ENCODE data around the gene UGT8. TPM values are rescaled to one million over a fixed set of nuclear protein-coding genes. Genes with fewer than 3 reads are reported as not detected.

UGT8 gene
- total RNA-seq, 2 experiments from 2014 or later, result 0.40 to 0.53 TPM

DNA sequence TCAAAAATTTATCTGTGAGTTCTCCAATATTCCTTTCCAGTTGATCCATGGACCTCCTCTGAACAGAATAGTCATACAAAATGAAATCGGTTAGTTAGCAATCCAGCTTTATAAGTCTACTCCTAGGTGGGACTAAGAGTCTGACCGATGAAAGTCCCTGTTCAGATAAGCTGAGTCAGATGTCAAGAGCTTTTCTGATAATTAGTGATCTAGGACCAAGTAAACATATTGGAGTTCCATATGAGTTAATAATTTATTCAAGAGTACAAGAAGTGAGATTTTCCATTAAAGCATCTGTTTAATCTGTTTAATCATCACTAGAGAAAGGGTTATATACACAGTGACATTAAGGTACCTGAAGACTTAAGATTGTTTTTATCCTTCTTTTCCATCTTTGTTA is 74.7 kb downstream of the UGT8 start:
- no peaks in the 10 kb centered on the region for H3K36me3 Mint-ChIP-seq
- H3K27me3 Mint-ChIP-seq, result peaks cover 2% of the 10 kb centered on the region
- POLR2A ChIA-PET, result no interaction called here
- no peaks in the 10 kb centered on the region for H3K4me1 Mint-ChIP-seq (ENCODE audit: low read depth)
- H3K27ac Mint-ChIP-seq, result no peak overlapping the region
- H3K9me3 Mint-ChIP-seq, result no peaks in the 10 kb centered on the region
- intact Hi-C loops (cut with micrococcal nuclease), result no loop called here
- no peak overlapping the region for H3K4me3 Mint-ChIP-seq
- DNase-seq, result no peak
- CTCF ChIA-PET, result no interaction called here

DNA sequence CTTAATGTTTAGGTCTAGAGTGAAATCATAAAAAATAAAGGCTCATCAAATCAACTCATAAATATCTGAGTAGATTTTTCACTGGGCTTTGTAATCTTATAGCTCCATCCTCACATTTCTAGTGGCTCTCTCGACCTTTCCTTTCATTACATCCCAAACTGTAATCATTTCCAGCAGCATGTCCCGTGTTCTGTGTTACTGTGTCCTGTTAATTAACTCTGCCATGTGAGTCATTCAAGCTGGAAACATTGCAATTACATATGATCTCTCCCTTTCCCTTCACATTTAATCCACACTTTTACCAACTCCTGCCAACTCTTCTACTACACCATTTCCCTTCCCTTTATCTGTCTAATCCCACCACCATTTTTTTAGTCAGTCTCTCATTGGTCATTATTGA is 75.5 kb downstream of the UGT8 start:
- H3K27me3 Mint-ChIP-seq, result peaks cover 2% of the 10 kb centered on the region
- intact Hi-C loops (cut with micrococcal nuclease), result no loop called here
- H3K36me3 Mint-ChIP-seq, result no peaks in the 10 kb centered on the region
- ChIA-PET CTCF (no interaction called here), POLR2A (no interaction called here)
- H3K27ac Mint-ChIP-seq, result no peak overlapping the region
- no peaks in the 10 kb centered on the region for H3K9me3 Mint-ChIP-seq
- H3K4me1 Mint-ChIP-seq (ENCODE audit: low read depth), result no peaks in the 10 kb centered on the region
- no peak for DNase-seq
- no peak overlapping the region for H3K4me3 Mint-ChIP-seq

DNA sequence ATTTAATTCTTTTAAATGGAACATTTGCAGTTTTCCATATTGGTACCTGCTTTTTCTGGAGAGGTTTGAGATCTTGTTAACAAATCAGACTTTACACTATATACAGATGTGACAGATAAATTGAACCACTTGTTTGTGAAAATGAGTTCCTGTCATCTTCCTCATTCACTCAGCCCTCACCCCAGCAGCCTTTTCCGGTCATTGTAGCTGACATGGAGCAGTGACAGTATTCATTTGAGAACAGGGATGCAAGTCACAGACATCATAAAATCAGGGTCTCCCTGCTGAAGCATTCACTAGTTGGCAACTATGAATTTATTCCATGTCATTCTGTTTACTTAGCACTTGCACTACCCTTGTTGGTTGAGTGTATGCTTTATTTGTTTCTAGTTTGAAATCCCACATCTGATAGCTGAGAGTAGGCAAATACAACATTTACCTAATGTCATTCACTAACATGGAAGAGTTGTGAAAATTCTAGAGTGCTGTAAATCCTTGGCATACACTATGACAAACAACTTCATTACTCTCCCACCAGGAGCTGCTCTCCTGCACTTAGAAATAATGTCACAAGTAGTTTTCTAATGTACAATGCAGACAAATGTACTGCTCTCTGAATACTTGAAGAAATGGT is 78.9 kb downstream of the UGT8 start:
- ChIA-PET POLR2A (no interaction called here), CTCF (no interaction called here)
- Mint-ChIP-seq H3K27ac (no peak overlapping the region), H3K36me3 (no peaks in the 10 kb centered on the region), H3K4me1 (ENCODE audit: low read depth) (no peaks in the 10 kb centered on the region), H3K27me3 (peaks cover 5% of the 10 kb centered on the region), H3K4me3 (no peak overlapping the region), H3K9me3 (no peaks in the 10 kb centered on the region)
- intact Hi-C loops (cut with micrococcal nuclease), result no loop called here
- no peak for DNase-seq

DNA sequence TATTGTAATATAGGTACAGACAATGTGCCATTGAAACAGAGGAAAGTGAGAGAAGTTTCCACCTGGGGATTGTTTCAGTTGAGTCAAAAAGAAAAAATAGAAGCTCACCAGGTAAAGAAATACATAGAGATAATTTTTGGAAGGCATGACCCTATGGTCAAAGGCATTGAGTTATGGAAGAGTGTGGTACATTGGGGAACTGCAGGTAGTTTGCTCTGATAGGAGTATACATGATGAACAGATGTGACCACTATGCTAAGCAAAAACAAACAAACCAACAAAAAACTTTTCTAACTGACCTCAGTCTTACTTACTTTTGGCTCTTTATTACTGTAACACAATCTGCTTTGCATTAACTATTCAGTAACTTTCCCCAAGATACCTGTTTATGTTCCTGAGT is 85.9 kb downstream of the UGT8 start:
- ChIA-PET CTCF (no interaction called here), POLR2A (no interaction called here)
- intact Hi-C loops (cut with micrococcal nuclease), result no loop called here
- Mint-ChIP-seq H3K27me3 (peaks cover 12% of the 10 kb centered on the region), H3K4me1 (ENCODE audit: low read depth) (no peaks in the 10 kb centered on the region), H3K27ac (no peak overlapping the region), H3K9me3 (no peaks in the 10 kb centered on the region), H3K36me3 (no peaks in the 10 kb centered on the region), H3K4me3 (no peak overlapping the region)
- DNase-seq, result no peak

DNA sequence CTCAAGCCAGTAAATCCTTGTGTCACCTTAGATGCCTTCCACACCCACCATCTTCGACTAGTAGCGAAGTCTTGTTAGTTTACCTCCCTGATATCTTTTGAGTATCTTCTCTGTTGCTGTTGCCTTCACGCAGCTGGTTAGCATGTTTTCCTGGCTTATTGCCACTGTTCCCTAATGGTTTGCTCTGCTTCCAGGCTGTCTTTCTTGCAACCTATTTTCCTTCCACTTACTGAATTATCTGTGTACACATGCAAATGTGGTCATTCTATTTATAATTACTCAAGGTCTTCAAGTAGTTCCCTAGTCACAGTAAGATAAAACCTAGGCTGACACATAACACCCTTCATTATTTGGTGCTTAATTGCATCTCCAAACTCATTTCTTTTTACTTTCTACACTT is 89.5 kb downstream of the UGT8 start:
- peaks cover 7% of the 10 kb centered on the region for H3K27me3 Mint-ChIP-seq
- no peaks in the 10 kb centered on the region for H3K4me1 Mint-ChIP-seq (ENCODE audit: low read depth)
- no peaks in the 10 kb centered on the region for H3K36me3 Mint-ChIP-seq
- ChIA-PET CTCF (no interaction called here), POLR2A (no interaction called here)
- intact Hi-C loops (cut with micrococcal nuclease), result no loop called here
- H3K27ac Mint-ChIP-seq, result no peak overlapping the region
- no peak overlapping the region for H3K4me3 Mint-ChIP-seq
- no peaks in the 10 kb centered on the region for H3K9me3 Mint-ChIP-seq
- DNase-seq, result no peak

DNA sequence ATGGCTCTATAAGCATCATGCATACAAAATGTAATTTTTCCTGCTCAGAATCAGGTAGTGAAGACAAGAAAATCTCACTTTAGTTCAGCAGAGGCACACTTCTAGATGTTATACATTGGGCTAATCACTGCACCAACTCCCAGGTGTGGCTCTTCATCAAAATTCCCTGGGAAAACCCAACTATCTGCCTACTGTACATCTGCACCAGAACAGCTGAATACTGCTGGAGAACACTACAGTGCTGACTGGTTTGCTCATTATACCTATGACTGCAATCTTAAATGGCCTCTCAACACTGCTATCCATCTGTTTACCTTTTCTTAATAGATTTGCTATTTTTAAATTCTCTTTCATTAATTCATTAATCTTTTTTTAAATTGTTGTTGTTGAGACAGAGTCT is 92.0 kb downstream of the UGT8 start:
- POLR2A ChIA-PET, result no interaction called here
- intact Hi-C loops (cut with micrococcal nuclease), result no loop called here
- H3K27ac Mint-ChIP-seq, result no peak overlapping the region
- H3K4me3 Mint-ChIP-seq, result no peak overlapping the region
- DNase-seq, result no peak
- no peaks in the 10 kb centered on the region for H3K36me3 Mint-ChIP-seq
- no peaks in the 10 kb centered on the region for H3K9me3 Mint-ChIP-seq
- CTCF ChIA-PET, result interaction anchor here (0.6 kb wide), 1 partner anchor 1941 kb away, joined by 3 read pairs; no protein-coding TSS in a partner anchor
- H3K27me3 Mint-ChIP-seq, result peaks cover 4% of the 10 kb centered on the region
- H3K4me1 Mint-ChIP-seq (ENCODE audit: low read depth), result no peaks in the 10 kb centered on the region

DNA sequence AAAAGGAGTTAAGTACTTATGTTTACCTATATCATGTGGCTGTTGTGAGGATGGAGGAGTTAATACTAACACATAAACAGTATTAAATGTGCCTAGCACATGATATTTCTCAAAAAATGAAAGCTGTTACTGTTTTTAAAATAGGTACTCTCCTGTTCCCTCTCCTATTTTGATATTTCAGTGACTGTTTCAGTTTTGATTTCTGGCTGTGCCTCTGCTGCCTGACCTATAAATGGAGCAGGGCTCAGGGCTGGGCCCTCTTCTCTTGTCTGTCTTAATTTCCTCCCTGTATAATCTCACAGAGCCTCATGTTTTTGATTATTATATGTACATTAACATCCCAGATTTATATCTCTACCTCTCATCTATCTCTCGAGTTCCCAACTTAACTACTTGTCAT is 93.3 kb downstream of the UGT8 start:
- Mint-ChIP-seq H3K4me3 (no peak overlapping the region), H3K27ac (no peak overlapping the region), H3K27me3 (peaks cover 4% of the 10 kb centered on the region), H3K9me3 (no peaks in the 10 kb centered on the region), H3K4me1 (ENCODE audit: low read depth) (no peaks in the 10 kb centered on the region), H3K36me3 (no peaks in the 10 kb centered on the region)
- intact Hi-C loops (cut with micrococcal nuclease), result loop anchor here (2.0 kb wide), 1 partner anchor 1297 kb away; no protein-coding TSS in a partner anchor
- no peak for DNase-seq
- ChIA-PET POLR2A (no interaction called here), CTCF (no interaction called here)

DNA sequence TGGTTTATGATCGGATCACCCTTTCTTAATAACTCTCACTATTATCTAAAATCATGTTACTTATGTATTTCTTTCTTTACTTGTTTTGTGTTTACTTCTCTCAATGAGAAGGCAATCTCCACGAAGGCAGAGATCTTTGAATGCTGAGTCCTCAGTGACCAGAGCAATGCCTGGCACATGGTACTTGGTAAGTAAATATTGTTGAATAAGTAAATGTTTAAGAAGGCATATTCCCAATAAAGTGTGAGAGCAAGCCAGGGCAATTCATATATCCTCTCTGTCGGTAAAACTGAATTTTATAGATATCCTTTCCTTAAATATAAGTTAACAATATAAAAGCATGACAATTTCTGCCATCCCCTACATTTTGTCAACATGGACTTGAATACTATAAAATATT is 94.4 kb downstream of the UGT8 start:
- H3K4me1 Mint-ChIP-seq (ENCODE audit: low read depth), result no peaks in the 10 kb centered on the region
- ChIA-PET CTCF (no interaction called here), POLR2A (no interaction called here)
- H3K9me3 Mint-ChIP-seq, result no peaks in the 10 kb centered on the region
- peaks cover 3% of the 10 kb centered on the region for H3K27me3 Mint-ChIP-seq
- DNase-seq, result no peak
- intact Hi-C loops (cut with micrococcal nuclease), result loop anchor here (2.0 kb wide), 1 partner anchor 1298 kb away; no protein-coding TSS in a partner anchor
- H3K36me3 Mint-ChIP-seq, result no peaks in the 10 kb centered on the region
- H3K27ac Mint-ChIP-seq, result no peak overlapping the region
- no peak overlapping the region for H3K4me3 Mint-ChIP-seq

DNA sequence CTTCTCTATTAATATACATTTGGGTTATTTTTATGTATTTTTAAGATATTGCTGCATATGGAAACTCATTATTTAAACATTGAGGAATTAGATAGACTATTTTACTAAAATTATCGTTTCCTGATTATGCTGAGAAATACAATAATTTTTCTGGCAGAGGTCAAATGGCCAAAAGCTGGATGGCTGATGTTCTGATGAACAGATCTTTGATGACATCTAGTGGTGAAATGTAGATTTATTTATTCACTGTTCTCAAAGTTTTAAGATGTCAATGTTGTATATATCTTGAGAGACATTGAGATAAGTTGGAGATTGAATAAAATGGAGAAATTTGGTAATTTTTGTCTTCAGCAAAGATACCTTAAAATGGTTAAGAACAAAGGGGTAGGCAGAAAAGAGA is 96.2 kb downstream of the UGT8 start:
- Mint-ChIP-seq H3K27ac (no peak overlapping the region), H3K4me1 (ENCODE audit: low read depth) (no peaks in the 10 kb centered on the region), H3K9me3 (no peaks in the 10 kb centered on the region), H3K27me3 (peaks cover 3% of the 10 kb centered on the region), H3K36me3 (no peaks in the 10 kb centered on the region), H3K4me3 (no peak overlapping the region)
- DNase-seq, result no peak
- CTCF ChIA-PET, result interaction anchor here (0.5 to 1.0 kb wide), 4 partner anchors 14 to 307 kb away, joined by 3 read pairs; no protein-coding TSS in a partner anchor
- POLR2A ChIA-PET, result no interaction called here
- intact Hi-C loops (cut with micrococcal nuclease), result loop anchor here (1.0 kb wide), 1 partner anchor 308 kb away; no protein-coding TSS in a partner anchor

DNA sequence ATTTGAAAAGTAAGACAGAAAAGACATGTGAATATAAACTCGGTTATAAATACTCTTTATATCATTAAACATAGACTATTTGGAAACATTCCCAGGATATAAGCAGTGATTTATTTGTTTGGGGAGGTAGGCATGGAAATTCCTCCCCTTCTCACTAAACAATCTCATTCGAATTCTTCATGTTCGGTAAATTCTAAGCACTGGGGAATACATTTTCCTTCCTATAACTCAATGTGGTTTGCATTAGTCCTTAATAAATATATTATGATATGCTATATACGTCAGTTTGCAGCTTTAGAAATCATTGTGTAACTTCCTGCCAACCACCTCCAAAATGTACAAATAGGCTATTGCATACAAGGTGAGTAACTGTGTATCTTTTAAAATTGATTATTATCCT is 99.6 kb downstream of the UGT8 start:
- H3K36me3 Mint-ChIP-seq, result no peaks in the 10 kb centered on the region
- no peak overlapping the region for H3K27ac Mint-ChIP-seq
- peaks cover 3% of the 10 kb centered on the region for H3K27me3 Mint-ChIP-seq
- intact Hi-C loops (cut with micrococcal nuclease), result no loop called here
- no peak for DNase-seq
- H3K4me3 Mint-ChIP-seq, result no peak overlapping the region
- no peaks in the 10 kb centered on the region for H3K4me1 Mint-ChIP-seq (ENCODE audit: low read depth)
- no peaks in the 10 kb centered on the region for H3K9me3 Mint-ChIP-seq
- ChIA-PET POLR2A (no interaction called here), CTCF (no interaction called here)

DNA sequence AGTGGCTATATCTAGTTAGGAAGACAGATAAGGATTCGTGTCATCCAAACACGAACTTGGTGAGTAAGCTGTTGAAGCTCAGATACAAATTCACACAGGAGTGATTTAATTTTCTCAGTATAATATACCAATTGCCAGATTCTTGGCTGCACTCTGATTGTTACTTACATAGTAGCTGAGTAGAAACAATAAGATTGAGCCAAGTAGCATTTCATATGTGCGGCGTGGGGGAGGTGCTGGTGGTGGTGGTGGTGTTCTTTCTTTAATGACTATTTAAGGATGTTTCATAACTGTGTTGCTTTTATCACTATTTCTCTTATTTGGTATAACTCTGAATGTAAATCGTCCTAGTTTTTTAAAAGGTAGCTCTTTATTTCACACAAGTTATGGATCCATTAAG is 102.9 kb downstream of the UGT8 start:
- CTCF ChIA-PET, result no interaction called here
- no peak overlapping the region for H3K4me3 Mint-ChIP-seq

DNA sequence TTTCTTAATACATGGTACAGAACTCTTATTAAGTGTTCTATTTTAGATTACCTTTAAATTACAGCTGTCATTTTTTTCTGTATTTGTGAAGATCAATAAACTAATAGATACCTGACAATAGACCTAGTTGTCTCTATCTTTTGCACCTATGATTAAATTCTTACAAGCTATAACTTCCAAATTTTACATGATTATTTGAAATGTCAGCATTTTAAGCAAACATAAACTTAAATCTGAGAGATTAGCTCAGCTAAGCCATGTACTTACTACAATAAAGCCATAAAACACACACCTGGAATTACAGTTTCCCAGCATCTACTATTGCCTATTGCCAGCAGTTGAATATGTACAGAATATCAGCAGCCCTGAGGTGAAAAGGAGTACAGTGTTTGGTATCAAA is 118.8 kb downstream of the UGT8 start:
- Mint-ChIP-seq H3K27ac (no peak overlapping the region), H3K4me3 (no peak overlapping the region), H3K4me1 (ENCODE audit: low read depth) (no peaks in the 10 kb centered on the region), H3K36me3 (no peaks in the 10 kb centered on the region), H3K9me3 (no peaks in the 10 kb centered on the region), H3K27me3 (peaks cover 3% of the 10 kb centered on the region)
- no peak for DNase-seq
- intact Hi-C loops (cut with micrococcal nuclease), result no loop called here
- ChIA-PET POLR2A (no interaction called here), CTCF (interaction anchor here (1.8 kb wide), 1 partner anchor 91 kb away, joined by 5 read pairs; no protein-coding TSS in a partner anchor)

More for the DNA sequence above, 102.9 kb downstream of the UGT8 start:
- DNase-seq, result no peak
- POLR2A ChIA-PET, result no interaction called here
- no peaks in the 10 kb centered on the region for H3K9me3 Mint-ChIP-seq
- intact Hi-C loops (cut with micrococcal nuclease), result no loop called here
- no peaks in the 10 kb centered on the region for H3K4me1 Mint-ChIP-seq (ENCODE audit: low read depth)
- H3K36me3 Mint-ChIP-seq, result no peaks in the 10 kb centered on the region
- peaks cover 2% of the 10 kb centered on the region for H3K27me3 Mint-ChIP-seq
- H3K27ac Mint-ChIP-seq, result no peak overlapping the region

DNA sequence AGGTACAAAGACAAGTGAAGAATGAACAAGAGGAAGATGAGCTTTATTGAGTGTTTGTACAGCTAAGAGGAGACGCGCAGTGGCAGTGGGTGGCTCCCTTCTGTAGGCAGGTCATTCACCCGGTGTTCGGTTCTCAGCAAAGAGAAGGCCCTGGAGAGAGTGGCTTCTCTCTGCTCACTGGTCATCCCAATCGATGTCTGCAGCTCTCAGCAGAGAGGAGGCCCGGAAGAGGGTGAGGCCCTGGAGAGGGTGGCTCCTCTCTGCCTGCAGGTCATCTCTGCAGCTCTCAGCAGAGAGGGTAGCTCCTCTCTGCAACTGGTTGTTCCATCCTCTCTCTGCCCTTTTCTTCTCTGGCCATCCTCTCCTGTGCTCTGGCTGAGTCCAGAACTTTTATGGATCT is 126.5 kb downstream of the UGT8 start:
- Mint-ChIP-seq H3K36me3 (no peaks in the 10 kb centered on the region), H3K4me3 (no peak overlapping the region), H3K9me3 (no peaks in the 10 kb centered on the region), H3K27me3 (no peaks in the 10 kb centered on the region), H3K27ac (no peak overlapping the region), H3K4me1 (ENCODE audit: low read depth) (no peaks in the 10 kb centered on the region)
- CTCF ChIA-PET, result no interaction called here
- no peak for DNase-seq
- intact Hi-C loops (cut with micrococcal nuclease), result no loop called here
- POLR2A ChIA-PET, result no interaction called here

Data from activated CD4-positive, alpha-beta memory T cell treated with anti-CD3 and anti-CD28 coated beads for 36 hours (primary cell).